Inflammatory macrophage treated with lipopolysaccharide for 1 hour (primary cell): ENCODE measurements around the gene PRKCH.

ENCODE experiments used
- DNase-seq, 2 donors: peaks; one replicate each; pipeline ENCODE4 v3.0.0-alpha.2; 2020 to 2022

PRKCH gene

GRCh38 chr14:61368114-61368710 lies 46.8 kb downstream of the PRKCH start:
- DNase-seq: peak; percentile 51 to 68

GRCh38 chr14:61368781-61369453 lies 47.5 kb downstream of the PRKCH start:
- no peak for DNase-seq

GRCh38 chr14:61369454-61369810 lies 48.1 kb downstream of the PRKCH start:
- peak; percentile 58 to 65 for DNase-seq

GRCh38 chr14:61372379-61372778 lies 51.0 kb downstream of the PRKCH start:
- DNase-seq: no peak

- DNase-seq: no peak
These were observed 51.6 kb downstream of the PRKCH start for GRCh38 chr14:61372842-61373555.

- no peak for DNase-seq
These were observed 52.9 kb downstream of the PRKCH start for GRCh38 chr14:61374284-61374683.

GRCh38 chr14:61375218-61375617 lies 53.8 kb downstream of the PRKCH start:
- no peak for DNase-seq

GRCh38 chr14:61376314-61376713 lies 54.9 kb downstream of the PRKCH start:
- no peak for DNase-seq

GRCh38 chr14:61377749-61378148 lies 56.4 kb downstream of the PRKCH start:
- no peak for DNase-seq

GRCh38 chr14:61379639-61380184 lies 58.3 kb downstream of the PRKCH start:
- no peak for DNase-seq

GRCh38 chr14:61380984-61381383 lies 59.6 kb downstream of the PRKCH start:
- DNase-seq: no peak

GRCh38 chr14:61381553-61381952 lies 60.2 kb downstream of the PRKCH start:
- DNase-seq: no peak

- DNase-seq: no peak
These were observed 61.5 kb downstream of the PRKCH start for GRCh38 chr14:61382842-61383241.

- no peak for DNase-seq
These were observed 63.8 kb downstream of the PRKCH start for GRCh38 chr14:61385002-61385685.

GRCh38 chr14:61386173-61386772 lies 64.9 kb downstream of the PRKCH start:
- DNase-seq: no peak

GRCh38 chr14:61387076-61387475 lies 65.7 kb downstream of the PRKCH start:
- DNase-seq: no peak

GRCh38 chr14:61388173-61388975 lies 67.0 kb downstream of the PRKCH start:
- DNase-seq: peak; percentile 45 to 80

GRCh38 chr14:61388976-61389576 lies 67.7 kb downstream of the PRKCH start:
- DNase-seq: peak in 1 of 2 donors; percentile 62

GRCh38 chr14:61391119-61391518 lies 69.7 kb downstream of the PRKCH start:
- DNase-seq: no peak

- no peak for DNase-seq
These were observed 70.9 kb downstream of the PRKCH start for GRCh38 chr14:61392297-61392696.

- DNase-seq: no peak
These were observed 73.2 kb downstream of the PRKCH start for GRCh38 chr14:61394542-61394941.
